Kidney epithelial cell (primary cell): ENCODE data around the gene SLC4A4. TPM values are rescaled to one million over a fixed set of nuclear protein-coding genes. Genes with fewer than 3 reads are reported as not detected.
A peak's percentile ranks its signal among the peaks of the same experiment; 100 is the strongest.

Source experiments
- DNase-seq: peaks from one replicate; pipeline ENCODE4 v3.0.0-alpha.2; 2010; ENCODE audit warnings: low read depth
- H3K27me3 ChIP-seq: 2 replicates; pipeline ENCODE4 v1.6.0; 2011; ENCODE audit warnings: low read length; ENCODE audit not compliant: control insufficient read depth, insufficient read depth
- H3K36me3 ChIP-seq: 2 replicates; pipeline ENCODE4 v1.5.1; 2011; ENCODE audit warnings: low read length; ENCODE audit not compliant: control insufficient read depth, insufficient read depth
- H3K4me3 ChIP-seq: 2 replicates; pipeline ENCODE4 v1.5.1; 2011; ENCODE audit warnings: low read depth, mild to moderate bottlenecking, control low read depth, low read length
- CTCF ChIP-seq: IDR thresholded peaks from 2 replicates; pipeline ENCODE4 v1.5.1; 2011; ENCODE audit warnings: mild to moderate bottlenecking, moderate library complexity, low read length, control low read depth, inconsistent platforms; ENCODE audit not compliant: insufficient read depth, poor library complexity, severe bottlenecking
- total RNA-seq: library from RNA; depleted of rRNA; stranded (reverse); fragments of >200 nt; gene quantifications from 2 replicates; pipeline ENCODE4 v1.2.3, GENCODE V29; 2015

The SLC4A4 gene
- total RNA-seq, 1 donor from 2014 or later: 2.7 TPM

GRCh38 chr4:71468116-71468710, 129.4 kb downstream of the SLC4A4 start:
- no peaks in the 10 kb centered on the region for H3K27me3 ChIP-seq
- no peak overlapping the region for H3K4me3 ChIP-seq
- no peak for DNase-seq
- TF ChIP-seq CTCF: no peak
- no peaks in the 10 kb centered on the region for H3K36me3 ChIP-seq

DNA sequence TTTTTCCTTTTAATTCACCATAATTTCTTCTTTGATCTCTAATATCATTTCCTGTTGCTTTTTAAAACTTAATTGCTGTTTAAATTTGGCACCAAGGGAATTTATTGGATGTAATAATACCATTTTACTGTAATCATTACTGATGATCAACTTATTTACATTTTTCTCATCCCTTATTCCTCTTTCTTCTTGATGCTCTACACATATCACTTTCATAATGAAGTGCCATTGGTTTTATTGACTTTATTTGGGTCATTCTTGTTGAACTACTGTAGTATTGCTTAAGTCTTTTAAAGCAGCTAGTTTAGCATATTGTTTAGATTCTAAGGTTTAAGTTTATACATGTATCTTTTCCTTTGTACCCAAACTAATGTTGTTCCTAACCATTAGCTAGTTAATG, 130.7 kb downstream of the SLC4A4 start:
- no peaks in the 10 kb centered on the region for H3K27me3 ChIP-seq
- no peak for TF ChIP-seq CTCF
- H3K4me3 ChIP-seq: no peak overlapping the region
- H3K36me3 ChIP-seq: no peaks in the 10 kb centered on the region
- DNase-seq: no peak

DNA sequence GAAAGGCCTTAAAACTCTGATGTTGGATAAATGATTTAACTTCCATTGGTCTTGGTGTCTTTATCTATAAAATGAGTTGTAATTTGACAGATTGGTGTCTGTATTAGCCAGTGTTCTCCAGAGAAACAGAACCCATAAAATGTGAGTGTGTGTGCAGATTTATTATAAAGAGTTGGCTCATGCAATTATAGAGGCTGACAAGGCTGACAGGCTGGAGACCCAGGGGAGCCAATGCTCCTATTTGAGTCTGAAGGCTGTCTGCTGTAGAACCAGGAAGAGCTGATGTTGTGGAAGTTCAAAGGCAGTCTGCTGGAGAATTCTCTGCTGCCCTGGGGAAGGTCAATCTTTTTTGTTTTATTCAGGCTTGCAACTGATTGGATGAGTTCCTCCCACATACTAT, 131.7 kb downstream of the SLC4A4 start:
- DNase-seq: no peak
- TF ChIP-seq CTCF: no peak
- H3K27me3 ChIP-seq: no peaks in the 10 kb centered on the region

DNA sequence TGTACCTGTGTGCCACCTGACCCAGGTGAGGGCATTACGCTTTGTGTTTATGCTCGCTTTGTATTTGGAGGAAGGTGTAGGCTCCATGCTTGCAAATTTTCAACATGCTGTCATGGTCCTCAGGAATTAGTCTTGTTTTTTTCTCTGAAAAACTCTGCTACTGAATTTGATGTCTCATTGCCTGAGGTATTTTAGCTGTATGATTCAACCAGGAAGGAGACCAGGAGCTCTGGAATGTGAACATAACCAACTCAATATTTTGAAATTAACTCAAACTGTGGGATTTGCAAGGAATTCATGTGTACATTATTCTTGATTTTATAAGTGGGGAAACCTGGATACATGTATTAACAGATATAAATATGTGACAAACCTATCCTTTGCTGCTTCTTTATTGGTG, 134.1 kb downstream of the SLC4A4 start:
- TF ChIP-seq CTCF: no peak
- Histone ChIP-seq H3K4me3 (no peak overlapping the region), H3K27me3 (no peaks in the 10 kb centered on the region), H3K36me3 (no peaks in the 10 kb centered on the region)
- DNase-seq: peak; percentile 61

More for the DNA sequence above, 131.7 kb downstream of the SLC4A4 start:
- no peak overlapping the region for H3K4me3 ChIP-seq
- no peaks in the 10 kb centered on the region for H3K36me3 ChIP-seq

GRCh38 chr4:71473541-71474240, 134.9 kb downstream of the SLC4A4 start:
- TF ChIP-seq CTCF: no peak
- no peak overlapping the region for H3K4me3 ChIP-seq
- H3K36me3 ChIP-seq: no peaks in the 10 kb centered on the region
- H3K27me3 ChIP-seq: no peaks in the 10 kb centered on the region
- no peak for DNase-seq

DNA sequence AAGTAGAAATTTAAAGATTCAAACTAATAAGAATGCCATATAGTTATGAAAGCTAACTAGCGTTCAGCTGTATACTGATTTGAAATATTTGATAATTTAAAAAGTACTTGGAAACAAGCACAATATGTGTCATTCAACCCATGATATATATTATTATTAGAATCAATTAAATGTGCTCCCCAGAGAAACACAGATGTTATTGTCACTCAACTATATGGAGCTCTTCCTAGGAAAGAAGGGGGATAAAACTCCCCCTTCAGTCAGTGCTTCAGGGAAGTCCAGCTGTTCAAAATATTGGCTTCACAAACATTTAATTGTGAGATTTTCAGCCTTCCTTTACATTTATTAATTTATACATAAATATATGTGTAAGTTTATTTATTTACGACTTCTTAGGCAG, 135.9 kb downstream of the SLC4A4 start:
- TF ChIP-seq CTCF: no peak
- Histone ChIP-seq H3K36me3 (no peaks in the 10 kb centered on the region), H3K27me3 (no peaks in the 10 kb centered on the region), H3K4me3 (no peak overlapping the region)
- no peak for DNase-seq
